ENCODE results near the gene DUT.

DNA sequence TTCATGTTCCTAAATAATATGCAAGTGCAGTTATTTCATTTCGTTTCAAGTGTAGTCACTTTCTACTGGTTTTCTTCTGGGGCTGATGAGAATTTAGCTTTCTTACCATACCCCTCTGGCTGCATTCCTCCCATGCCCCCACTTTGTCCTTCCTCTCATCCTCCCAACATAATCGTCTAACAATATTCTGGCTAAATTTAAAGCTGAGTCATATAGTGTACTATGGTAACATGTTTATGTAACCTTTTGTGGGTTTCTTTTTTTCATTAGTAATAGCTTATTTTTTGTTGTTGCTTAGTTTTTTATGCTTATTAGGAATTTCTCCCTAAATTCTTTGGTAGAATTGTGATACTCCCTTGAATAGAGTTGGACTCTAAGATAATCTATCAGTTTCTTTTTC lies 30.5 kb downstream of the DUT start:
- no peak for TF ChIP-seq CTCF (IDR thresholded peaks at IDR 0.05)
- no peak for TF ChIP-seq ZFX (IDR thresholded peaks at IDR 0.05; ENCODE audit: borderline replicate concordance)
